ENCODE results near the gene FAM117B.

DNA sequence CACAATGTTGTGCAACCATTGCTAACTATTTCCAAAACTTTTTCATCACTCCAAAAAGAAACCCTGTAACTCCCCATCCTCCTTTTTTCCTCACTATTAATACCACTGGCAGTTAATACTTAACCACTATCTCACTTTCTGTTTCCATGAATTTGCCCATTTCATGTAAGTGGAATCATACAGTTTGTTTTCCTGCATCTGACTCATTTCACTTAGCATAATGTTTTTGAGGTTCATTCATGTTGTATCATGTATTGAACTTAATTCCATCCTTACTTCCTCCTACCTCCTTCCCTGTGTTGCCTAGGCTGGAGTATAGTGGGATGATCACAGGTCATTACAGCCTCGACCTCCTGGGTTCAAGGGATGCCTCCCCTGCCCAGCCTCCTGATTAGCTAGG, 68.3 kb downstream of the FAM117B start:
- TF ChIP-seq, protein P1, sequence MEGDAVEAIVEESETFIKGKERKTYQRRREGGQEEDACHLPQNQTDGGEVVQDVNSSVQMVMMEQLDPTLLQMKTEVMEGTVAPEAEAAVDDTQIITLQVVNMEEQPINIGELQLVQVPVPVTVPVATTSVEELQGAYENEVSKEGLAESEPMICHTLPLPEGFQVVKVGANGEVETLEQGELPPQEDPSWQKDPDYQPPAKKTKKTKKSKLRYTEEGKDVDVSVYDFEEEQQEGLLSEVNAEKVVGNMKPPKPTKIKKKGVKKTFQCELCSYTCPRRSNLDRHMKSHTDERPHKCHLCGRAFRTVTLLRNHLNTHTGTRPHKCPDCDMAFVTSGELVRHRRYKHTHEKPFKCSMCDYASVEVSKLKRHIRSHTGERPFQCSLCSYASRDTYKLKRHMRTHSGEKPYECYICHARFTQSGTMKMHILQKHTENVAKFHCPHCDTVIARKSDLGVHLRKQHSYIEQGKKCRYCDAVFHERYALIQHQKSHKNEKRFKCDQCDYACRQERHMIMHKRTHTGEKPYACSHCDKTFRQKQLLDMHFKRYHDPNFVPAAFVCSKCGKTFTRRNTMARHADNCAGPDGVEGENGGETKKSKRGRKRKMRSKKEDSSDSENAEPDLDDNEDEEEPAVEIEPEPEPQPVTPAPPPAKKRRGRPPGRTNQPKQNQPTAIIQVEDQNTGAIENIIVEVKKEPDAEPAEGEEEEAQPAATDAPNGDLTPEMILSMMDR (optimal IDR thresholded peaks at IDR 0.05 in 1 of 3, IDR thresholded peaks at IDR 0.05 in 1 of 3, conservative IDR thresholded peaks at IDR 0.05 in 1 of 3; ENCODE audit: extremely low read depth in 1 of 3, insufficient read depth in 2 of 3, low read length in 3 of 3), result no peak
- no peak for TF ChIP-seq EZH2 (IDR thresholded peaks at IDR 0.05; ENCODE audit: low read length)
